ENCODE measurements around the gene PDXP.
A peak's percentile ranks its signal among the peaks of the same experiment; 100 is the strongest.
"Not testable (repeated sequence)": the region's sequence is repeated elsewhere in the genome, so short reads cannot be mapped to it uniquely, and the experiment has no call there.

PDXP gene, protein sequence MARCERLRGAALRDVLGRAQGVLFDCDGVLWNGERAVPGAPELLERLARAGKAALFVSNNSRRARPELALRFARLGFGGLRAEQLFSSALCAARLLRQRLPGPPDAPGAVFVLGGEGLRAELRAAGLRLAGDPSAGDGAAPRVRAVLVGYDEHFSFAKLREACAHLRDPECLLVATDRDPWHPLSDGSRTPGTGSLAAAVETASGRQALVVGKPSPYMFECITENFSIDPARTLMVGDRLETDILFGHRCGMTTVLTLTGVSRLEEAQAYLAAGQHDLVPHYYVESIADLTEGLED

DNA sequence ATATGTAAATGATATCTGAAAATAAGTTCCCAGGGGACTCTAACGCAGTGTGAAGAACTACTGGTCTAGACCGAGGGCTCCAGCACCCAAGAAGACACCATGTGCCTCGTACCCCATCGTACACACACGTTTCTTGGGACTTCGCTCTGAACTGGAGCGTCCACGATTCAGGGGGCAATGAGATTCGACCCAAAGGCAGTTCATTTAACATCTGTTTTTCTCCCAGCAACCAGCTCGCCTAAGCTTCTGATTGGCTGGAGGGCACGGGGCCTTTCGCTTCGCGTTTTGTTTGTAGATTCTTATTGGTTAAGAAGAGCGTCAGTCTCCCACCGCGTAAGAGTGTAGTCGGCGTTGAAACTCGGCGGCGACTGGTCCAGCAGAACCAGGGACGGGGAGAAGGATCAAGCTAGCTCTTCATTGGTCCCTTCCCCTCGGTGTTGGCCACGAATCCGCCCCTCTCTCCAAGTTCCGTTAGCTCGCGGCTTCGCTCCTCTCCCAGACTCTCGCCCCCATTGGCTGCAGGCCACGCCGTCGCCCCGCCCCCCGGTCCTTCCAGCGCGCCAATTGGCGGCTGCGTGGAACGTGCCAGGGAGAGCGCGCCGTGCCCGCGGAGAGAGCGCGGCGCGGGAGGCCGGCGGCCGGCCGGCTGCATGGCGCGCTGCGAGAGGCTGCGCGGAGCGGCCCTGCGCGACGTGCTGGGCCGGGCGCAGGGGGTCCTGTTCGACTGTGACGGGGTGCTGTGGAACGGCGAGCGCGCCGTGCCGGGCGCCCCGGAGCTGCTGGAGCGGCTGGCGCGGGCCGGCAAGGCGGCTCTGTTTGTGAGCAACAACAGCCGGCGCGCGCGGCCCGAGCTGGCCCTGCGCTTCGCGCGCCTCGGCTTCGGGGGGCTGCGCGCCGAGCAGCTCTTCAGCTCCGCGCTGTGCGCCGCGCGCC, at the start of gene PDXP:
TSS of gene PDXP (plus strand) at position 591 of the 933 bp plus-strand sequence. CDS start at position 651, 60 bp downstream.
- DNase-seq = peak; percentile 99

DNA sequence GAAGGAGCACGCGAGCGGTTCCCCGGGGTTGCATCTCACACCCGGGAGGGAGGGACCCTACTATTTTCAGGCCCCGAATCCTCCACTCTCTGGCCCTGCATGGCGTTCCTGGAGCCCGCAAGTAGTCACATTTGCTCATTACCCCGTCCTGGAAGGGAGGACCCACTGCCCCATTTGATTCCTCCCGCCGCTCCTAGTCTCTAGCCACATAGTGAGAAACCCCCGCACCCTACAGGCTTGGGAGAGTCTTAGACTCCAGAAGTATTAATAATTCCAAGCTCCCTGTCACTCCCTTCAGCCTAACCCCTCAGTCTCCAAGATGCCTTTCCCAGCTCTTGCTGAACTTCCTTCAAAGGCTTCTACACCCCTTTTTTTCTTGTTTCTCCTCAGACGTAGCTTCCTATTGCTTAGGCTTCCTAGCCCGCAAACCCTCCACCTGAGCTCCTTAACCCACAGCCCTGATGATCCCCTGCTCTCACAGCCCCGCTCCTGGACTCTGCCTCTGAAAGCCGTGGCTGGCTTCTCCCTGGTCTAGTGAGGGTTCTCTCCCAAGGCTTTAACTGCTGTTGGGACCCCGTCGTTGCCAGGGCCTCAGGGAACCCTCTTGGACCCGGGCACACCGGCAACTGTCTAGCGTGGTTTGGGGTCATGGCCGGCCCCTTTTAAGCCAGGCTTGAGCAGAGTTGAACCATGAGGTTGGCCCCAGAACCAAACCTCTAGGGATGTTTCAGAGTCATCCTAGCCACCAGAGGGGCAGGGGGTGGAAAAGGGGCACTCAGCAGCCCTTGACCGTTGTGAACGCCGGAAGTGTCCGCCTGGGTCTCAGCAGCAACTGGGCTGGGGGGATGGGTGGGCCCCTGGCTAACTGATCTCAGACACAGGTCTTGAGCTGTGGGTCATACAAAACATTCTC, 49.0 kb upstream of the PDXP start:
- DNase-seq = peak; percentile 19

DNA sequence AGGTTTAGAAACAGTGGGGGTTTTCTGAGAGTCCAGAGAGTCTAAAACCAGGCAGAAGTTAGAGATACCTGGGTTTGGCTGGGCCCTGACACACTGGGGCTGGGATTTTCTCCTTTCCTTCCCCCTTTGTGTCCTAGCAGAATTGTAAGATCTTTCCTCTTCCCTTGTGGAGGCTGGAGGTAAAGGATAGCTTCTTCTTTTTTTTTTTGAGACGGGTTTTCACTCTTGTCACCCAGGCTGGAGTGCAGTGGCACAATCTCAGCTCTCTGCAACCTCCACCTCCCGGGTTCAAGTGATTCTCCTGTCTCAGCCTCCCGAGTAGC, 48.4 kb upstream of the PDXP start:
- DNase-seq = not testable (repeated sequence)

DNA sequence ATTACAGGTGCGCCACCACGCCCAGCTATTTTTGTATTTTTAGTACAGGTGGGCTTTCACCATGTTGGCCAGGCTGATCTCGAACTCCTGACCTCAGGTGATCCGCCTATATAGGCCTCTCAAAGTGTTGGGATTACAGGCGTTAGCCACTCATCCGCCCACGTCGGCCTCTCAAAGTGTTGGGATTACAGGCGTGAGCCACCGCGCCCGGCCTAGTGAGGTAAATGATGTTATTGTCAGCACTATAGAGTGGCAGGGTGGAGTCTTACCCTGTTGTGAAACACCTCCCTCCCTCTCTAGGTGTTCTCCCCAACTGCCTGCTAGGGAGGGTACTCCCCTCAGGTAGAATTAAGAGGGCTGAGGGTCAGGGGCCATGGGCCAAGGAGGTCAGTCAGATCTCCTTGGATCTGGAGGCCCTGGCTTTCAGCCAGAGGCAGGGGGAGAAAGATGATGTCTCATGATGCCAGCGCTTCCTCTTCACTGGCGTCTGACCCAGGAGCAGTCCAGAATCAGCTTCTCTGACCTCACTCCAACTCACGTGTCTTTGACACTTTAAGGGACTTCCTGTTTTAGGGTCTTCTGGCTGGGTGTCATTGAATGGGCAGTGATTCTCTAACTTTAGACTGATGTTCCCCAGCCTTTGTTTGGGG, 47.9 kb upstream of the PDXP start:
- DNase-seq = no peak

DNA sequence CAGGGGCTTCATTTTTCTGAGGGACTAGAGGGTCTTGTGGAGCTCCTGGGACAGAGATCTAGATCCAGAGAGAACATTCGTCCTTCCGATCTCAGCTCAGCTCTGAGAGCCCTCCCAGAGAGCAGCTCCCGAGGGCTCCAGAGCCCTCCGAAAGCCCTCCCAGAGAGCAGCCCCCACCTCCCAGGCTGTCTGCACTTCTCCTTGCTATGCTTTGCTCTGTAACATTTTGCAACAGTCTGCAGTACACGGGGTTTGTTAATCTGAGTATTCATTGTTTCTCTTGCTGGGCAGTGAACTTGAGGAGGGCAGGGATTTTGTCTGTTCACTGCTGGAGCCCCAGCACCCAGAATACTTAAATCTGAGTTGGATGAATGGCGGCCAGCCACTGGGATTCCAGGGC, 47.3 kb upstream of the PDXP start:
- DNase-seq = no peak

DNA sequence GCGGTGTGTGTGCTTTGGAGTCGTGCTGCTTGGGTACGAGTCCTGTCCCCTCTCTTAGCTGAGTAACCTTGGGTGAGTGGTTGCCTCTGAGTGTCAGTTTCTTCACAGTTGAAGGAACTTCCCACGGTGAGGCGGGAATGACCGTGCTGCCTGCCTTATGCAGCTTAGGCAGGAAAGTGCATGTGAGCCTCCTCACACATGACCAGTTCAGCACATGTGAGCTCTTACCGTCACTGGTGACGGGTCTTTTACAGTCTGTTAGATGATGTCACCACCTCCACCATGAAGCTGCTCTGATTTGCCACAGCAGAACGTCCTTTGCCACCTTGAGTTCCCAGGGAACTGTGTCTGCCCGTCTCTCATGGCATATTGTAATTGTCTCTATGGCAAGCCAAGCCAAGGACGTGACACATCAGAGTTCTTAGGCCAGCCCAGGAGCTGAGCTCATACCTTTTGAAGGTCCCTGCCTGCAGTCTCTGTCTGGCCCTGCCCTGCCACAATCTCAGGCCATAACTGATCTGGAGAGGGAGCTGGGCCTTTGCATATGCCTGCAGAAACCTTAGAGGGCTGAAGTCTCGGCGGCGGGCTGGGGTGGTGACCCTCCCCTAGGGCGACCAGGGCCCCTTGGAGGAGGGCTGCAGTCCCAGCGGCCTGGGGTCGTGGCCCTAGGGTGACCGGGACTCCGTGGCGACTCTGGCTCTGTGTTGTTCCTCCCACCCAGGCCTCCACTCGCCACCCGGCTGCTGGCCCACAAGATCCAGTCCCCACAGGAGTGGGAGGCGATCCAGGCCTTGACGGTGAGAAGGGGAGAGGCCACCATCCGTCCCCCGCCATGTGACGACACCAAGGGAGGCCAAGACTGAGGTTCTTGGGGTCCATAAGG, 42.1 kb upstream of the PDXP start:
- no peak for DNase-seq

DNA sequence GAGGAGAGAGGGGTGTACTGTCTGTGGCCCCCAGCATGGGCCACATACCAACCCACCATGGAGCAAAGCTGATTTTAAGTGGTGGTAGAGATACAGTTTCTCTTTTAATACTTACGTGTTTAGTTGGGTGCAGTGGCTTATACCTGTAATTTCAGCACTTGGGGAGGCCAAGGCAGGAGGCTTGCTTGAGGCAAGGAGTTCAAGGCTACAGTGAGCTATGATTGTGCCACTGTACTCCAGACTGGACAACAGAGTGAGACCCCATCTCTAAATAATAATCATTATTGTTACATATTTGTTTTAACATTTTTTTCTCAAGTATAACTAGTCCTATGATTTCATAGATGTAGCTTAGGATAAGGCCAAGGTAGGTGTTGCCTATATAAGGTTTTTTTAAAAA, 41.1 kb upstream of the PDXP start:
- no peak for DNase-seq

DNA sequence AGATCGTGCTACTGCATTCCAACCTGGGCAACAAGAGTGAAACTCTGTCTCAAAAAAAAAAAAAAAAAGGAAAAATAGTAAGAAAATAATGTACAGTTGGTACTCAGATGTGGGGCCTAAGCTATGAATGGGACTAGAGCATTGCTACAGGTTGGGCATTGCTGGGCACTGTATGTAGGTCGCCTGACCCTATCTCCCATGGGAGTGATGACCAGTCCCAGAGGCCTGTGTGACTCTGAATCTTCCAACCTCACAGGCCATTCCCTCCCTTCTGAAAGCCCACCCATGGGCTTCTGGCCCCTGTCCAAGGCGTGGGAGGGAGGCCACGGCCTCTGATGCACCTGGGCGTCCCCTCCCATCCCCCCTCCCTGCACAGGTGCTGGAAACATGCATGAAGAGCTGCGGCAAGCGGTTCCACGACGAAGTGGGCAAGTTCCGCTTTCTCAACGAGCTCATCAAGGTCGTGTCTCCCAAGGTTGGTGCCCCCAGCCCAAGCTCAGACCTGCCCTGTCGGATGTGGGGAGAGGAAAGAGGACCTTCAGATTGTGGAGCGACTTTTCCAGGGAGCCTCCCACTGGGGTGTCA, 40.4 kb upstream of the PDXP start:
- DNase-seq = no peak

DNA sequence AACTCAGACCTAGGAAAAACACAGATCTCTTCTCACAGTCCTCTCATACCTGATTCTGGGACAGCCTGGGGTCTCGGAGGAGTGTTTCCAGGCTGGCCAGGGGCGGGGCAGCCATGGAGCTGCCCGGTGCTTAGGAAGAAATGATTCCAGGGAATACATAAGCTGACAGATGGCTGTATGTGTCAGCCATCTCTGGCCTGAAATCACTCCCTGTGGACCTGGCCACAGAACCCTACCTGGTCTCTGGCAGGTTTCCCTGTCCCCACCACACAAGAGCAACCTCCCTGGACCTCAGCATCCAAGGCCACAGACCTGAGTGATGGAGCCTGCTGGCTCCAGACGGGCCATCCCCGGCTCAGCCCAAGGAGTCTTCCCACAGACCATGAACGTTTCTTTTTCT, 39.8 kb upstream of the PDXP start:
- DNase-seq = no peak

DNA sequence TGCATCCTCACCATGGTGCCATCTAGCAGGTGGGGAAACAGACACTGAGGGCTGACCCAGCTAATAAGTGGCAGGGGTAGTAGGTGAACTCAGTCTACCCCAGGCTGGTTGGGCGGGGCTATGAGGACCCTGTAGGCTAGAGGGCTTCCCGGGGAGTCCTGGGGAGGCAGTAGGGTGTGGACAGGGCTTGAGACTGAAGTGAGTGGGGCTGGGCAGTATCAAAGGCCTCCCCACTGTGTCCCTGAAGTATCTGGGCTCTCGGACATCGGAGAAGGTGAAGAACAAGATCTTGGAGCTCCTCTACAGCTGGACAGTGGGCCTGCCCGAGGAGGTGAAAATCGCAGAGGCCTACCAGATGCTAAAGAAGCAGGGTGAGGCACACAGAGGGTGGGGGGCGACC, 38.5 kb upstream of the PDXP start:
- DNase-seq = no peak

DNA sequence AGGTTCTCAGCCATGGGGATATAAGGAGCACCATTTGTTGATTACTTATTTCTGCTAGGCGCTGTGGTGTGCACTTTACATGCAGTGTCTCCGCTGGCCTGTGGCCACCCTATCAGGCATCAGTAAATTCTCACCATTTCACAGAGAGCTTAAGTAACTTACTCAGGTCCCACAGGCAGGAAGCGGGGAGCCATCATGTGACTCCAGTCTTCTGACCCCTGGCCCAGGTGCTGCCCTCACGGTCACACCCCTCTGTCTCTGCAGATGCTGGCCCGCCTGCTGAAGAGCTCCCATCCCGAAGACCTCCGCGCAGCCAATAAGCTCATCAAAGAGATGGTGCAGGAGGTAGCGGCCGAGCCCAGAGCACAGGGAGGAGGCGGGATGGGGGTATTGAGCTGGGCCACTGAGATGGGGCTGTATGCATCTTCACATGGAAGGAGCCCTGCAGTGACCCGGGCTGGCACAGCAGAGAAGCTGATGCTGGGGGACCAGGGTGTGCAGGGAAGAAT, 37.1 kb upstream of the PDXP start:
- no peak for DNase-seq

DNA sequence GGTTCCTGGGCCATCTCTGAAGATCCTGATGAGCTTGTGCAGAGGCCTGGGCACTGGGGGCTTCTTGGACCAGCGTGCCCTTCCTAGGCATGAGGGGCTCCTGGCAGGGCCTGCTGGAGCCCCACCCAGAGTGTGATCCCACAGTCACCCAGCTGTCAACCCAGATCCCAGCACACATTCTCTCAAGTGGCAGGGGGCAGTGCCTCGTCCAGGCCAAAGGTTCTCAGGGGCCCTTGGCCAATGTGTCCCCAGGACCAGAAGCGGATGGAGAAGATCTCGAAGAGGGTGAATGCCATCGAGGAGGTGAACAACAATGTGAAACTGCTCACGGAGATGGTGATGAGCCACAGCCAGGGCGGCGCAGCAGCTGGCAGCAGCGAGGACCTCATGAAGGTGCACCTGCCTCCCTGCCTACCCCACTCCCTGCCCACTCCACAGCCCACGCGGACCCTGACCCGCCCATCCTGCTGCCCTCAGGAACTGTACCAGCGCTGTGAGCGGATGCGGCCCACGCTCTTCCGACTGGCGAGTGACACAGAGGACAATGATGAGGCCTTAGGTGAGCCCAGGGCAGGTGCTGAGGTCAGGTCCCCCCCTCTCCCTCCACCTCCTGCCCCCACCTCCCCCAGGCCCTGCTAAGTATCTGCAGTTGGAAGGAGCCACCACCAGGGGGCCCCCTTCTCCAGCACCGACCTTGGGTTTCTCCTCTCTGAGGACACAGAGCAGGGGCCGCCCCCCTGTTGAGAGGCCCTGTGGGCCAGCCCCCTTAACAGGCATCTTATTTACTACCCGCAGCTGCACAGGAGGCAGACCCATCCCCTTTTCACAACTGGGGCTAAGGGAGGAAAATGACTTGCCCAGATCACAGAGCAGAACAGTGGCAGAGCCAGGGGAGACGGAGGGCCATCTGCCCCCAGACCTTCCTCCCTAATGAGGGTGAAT, 35.2 kb upstream of the PDXP start:
- peak; percentile 70 for DNase-seq

DNA sequence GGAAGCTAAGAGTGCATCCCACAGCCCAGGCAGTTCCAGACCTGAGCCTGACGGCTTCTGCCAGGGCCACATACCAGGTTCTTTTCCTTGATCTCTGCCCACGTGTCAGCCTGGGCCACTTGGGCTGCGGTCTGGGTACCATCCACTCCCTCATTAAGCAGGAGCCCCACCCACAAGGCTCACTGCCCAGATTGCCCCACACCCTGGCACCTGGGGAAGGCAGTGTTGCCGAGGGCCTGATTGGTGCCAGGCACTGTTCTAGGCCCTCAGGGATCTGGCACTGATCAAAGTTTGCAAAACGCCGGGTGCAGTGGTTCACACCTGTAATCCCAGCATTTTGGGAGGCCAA, 34.5 kb upstream of the PDXP start:
- DNase-seq = no peak

DNA sequence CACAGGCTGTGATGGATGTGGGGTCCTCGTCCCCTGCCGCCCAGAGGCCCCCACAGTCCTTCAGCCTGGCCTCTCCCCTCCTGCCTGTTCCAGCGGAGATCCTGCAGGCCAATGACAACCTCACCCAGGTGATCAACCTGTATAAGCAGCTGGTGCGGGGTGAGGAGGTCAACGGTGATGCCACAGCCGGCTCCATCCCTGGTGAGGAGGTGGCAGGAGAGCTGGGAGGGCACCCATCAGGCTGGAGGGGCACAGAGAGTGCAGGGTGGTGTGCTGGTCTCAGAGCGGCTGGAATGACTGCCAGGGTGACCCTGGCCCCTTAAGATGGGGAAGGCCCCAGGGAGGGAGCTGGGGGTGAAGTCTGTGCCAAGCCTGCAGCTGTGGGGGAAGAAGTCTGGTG, 33.6 kb upstream of the PDXP start:
- DNase-seq = no peak

DNA sequence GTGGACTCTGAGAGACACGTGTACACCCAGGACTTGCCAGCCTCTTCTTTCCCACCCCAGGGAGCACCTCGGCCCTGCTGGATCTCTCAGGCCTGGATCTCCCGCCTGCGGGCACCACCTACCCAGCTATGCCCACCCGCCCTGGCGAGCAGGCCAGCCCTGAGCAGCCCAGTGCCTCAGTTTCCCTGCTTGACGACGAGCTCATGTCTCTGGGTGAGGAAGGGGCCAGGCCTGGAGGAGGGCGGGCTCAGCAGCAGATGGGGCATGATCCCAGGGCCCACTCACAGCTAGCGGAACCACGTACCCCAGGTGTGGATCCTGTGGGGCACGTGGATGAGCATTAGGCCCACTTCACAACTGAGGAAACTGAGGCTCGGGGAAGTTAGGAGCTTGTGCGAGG, 32.8 kb upstream of the PDXP start:
- no peak for DNase-seq

DNA sequence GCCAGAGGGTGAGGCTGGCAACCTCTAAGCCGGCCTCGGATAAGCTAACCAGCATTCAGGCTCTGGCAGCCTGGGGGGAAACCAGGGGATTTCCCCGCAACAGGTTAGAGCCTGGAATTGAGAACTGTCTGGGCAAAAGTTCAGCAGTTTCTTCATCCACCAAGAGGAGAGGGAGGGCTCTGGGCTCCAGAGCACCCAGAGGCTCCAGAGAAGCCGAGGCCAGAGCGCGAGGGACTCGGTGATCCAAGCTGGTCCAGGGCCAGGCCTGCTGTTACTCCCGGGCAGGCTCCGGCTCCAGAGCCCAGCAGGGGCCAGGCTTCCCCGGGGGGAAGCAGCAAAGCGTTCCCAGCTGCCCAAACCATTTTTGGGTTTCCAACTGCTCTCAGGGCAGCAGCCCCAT, 32.4 kb upstream of the PDXP start:
- DNase-seq = no peak

DNA sequence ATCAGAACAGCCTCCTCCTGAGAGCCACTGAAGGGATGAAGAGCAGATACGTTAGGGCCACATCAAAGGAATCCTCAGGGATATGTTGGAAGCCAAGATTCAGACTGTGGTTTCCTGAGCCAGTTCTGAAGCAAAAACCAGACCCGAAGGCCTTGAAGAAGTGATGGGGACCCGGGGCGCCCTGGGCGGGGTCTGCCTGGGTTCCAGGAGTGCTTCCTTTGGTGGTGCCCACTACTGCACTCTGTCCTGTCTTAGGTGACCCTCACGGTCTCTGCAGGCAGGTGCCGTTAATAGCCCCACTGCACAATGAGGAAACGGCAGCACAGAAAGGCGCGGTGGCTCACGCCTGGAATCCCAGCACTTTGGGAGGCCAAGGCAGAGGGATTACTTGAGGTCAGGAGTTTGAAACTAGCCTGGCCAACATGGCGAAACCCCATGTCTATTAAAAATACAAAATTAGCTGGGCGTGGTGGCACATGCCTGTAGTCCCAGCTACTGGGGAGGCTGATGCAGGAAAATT, 31.9 kb upstream of the PDXP start:
- DNase-seq = no peak

DNA sequence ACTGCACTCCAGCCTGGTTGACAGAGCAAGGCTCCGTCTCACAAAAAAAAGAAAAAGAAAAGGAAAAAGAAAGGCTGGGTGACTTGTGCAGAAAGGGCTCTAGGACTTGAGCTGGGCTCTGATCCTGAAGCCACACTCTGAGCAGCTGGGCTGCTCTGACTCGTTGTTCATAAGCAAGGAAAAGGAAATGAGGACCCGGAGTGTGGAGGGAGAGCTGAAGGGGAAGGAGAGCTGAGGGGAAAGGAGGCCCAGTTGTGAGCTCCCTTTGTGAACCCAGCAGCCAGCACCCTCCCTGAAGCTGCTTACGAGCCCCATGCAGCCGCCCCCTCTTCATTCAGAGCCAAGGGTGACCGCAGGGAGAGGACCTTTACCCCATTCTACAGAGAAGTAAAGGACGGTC, 31.4 kb upstream of the PDXP start:
- no peak for DNase-seq

DNA sequence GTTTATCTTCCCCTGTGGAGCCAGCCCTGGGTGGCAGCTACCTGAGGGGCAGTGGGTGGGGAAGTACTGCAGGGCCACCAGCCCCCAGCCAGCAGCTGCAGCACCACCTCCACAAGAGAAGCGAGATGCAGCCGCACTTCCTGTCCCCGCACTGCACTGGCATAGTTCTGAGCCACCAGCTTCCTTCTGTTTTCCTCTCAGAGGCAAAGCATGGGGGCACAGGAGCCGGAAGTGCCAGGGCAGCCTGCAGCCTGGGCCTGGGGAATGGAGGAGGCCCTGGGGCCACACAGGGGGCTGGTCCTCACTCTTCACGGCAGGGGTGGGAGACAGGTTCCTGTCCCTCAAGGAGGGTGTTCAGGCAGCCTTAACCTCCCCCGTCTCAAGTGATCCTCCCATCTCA, 31.0 kb upstream of the PDXP start:
- DNase-seq = peak; percentile 58

DNA sequence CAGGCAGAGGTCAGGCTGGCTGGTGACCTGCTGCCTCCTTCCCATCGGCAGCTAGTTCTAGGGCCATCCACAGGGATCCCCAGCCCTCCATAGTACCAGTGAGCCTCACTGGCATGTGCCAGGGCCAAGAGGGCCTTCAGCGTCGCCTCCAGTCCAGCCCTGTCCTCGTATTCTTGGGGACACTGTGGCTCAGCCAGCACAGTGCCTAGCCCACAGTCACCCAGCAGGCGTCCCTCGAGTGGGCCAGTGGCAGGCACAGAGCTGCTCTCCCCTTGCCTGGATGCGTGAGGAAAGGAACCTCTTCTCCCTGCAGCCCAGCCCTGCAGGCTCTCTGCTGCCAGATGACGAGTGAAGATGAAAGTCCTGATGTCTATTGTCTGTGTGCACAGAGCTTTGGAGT, 29.7 kb upstream of the PDXP start:
- no peak for DNase-seq
